CD4-positive, alpha-beta T cell treated with Interferon alpha-2 for 1 hour (primary cell): ENCODE results near the gene NR4A1.
"Not testable (repeated sequence)": the region's sequence is repeated elsewhere in the genome, so short reads cannot be mapped to it uniquely, and the experiment has no call there.

Source experiments
- DNase-seq, 2 donors: peaks; one replicate each; pipeline ENCODE4 v3.0.0-alpha.2; 2020 to 2022

NR4A1 gene

DNA sequence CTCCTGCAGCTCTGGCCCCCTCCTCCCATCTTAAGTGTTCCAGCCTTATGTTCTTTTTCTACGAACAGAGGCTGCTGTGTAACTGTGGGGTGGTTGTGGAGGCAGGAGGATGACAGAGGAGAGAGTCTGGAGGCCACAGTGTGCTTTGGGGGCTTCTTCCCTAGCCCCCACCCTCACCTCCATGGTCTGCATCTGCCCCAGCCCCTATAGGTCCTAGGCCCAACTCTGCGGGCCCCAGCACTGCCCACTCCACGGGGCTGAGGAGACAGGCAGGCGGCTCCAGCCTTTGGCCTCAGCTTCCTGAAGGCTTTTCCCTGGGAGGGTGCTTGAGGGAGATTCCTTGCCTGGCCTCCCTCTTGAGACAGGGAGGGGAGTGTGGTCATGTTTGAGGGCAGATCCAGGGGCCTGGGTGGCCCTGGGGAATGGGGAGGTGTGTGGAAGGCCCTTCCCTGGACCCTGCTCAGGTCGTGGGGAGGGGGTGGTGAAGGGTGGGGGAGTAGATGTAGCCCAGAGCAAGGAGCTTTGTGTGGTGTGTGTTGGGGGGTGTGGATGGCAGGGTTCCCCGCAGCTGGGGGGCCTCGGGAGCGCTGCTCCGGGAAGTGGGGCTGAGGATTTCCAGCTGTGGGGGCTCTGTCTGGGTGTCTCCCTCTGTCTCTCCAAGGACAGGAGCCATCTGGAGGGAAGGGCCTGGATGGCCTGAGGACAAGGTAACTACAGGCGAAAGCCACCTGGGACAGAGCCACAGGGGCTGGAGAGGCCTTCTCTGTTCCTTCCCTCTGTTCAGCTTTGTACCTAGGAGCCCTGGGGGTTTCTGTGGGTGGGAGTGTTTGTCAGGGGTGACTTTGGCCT, 29.4 kb downstream of the NR4A1 start:
- DNase-seq: no peak

DNA sequence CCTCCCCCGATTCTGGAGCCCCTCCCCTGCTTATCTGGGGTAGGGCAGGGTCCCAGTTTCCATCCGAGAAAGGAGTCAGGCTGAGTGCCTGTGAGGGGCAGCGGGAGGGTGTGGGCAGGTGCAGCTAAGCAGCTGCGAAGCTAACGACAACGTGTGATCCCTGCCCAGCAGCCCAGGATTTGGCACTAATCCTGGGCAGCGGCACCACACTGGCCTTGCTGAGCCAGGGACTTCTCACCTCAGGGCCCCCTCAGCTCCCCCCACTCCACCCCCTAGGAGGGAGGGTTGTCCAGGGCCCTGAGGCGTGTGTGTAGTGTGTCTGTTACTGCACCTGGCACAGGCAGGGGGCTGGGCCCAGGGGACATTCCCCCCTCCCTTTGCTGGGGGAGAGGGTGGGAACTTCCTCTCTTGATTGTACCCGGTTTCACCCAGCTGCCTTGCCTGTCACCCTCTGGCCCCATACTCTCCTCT, 30.1 kb downstream of the NR4A1 start:
- peak in 1 of 2 donors; percentile 71 for DNase-seq

DNA sequence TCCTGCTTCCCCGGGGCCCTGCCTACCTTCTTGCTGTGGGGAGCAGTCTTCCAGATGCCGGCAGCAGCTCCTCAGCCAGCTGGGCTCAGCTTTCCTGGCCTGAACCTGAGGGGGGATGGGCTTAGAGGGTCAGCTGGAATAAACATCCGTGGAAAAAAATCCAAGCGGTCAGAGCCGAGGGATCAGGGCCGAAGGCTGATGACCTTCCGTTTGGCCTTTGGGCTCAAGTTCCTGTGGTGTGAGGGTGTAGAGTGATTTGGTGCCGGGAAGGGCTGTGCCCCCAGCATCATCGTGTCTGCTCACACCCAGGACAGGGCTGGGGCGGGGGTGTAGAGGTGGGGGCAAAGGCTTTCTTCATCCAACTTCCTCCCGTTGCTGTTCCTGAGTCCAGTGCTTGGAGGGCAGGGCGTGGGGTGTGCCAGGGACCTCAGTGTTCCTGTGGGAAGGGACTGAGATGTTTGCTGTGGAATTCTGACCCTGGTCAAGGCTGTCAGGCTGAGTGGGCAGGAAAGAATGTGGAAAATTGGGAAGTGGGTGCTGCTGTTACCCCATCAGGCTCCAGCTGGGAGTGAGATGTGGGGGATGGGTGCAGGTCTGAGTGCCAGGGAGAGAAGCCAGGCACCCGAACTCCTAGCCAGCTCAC, 30.9 kb downstream of the NR4A1 start:
- no peak for DNase-seq

DNA sequence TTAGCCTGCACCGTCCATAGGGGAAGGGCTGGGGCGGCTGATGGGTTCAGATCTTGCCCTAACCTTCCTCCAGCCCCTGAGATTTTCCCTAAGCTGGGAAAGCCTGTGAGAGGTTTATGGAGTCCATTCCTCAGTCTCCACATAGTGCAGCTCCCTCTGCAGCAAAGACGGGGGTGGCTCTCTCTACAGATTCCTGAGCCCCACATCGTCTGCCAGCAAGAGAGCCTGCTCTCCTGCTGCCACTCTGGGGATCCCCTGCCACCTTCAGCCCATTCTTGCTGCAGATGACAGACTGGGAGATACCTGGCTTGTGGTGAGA, 31.4 kb downstream of the NR4A1 start:
- DNase-seq: no peak

DNA sequence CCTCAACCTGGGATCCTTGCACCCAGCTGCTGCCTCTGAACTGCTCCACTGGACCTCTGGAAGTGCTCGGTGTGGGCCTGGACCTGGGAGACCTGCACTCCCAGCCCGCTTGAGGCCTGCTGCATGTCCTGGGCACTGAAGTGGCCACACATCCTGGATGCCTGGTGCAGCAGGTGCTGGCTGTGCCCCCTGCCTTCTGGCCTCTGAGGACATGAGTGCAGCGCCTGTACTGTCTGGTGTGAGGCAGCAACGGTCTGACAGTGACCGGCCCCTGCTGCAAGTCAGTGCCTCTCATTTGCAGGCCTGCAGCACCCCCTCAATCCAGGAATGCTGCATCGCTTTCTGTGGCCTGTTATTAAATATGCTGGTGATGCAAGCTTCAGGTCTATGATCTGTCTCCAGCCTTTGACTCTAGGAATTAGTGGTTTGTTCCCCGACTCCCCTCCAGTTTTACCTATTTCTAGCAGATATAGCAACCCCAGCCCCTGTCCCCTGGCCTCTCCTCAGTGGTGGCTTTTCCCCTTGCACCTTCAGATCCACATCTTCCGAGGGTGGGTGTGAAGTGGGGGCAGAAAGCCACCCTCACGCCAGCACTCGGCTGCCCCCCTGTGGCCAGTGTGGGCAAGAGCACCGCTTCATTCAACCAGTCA, 31.9 kb downstream of the NR4A1 start:
- peak; percentile 64 to 75 for DNase-seq

DNA sequence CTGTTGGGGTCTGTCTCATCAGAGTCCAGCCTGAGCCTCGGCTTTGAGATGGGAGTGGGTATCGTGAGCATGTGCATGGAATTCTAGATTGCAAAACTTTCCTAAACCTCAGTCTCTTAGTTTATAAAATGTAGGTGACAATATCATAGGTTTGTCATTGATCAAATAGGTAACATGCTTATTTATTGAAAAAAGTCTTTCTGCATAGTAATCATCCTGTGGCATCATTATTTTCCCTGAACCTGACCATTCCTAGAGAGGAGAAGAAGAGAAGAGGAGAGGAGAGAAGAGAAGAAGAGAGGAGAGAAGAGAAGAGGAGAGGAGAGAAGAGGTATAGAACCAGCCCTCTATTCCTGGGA, 32.4 kb downstream of the NR4A1 start:
- DNase-seq: no peak

DNA sequence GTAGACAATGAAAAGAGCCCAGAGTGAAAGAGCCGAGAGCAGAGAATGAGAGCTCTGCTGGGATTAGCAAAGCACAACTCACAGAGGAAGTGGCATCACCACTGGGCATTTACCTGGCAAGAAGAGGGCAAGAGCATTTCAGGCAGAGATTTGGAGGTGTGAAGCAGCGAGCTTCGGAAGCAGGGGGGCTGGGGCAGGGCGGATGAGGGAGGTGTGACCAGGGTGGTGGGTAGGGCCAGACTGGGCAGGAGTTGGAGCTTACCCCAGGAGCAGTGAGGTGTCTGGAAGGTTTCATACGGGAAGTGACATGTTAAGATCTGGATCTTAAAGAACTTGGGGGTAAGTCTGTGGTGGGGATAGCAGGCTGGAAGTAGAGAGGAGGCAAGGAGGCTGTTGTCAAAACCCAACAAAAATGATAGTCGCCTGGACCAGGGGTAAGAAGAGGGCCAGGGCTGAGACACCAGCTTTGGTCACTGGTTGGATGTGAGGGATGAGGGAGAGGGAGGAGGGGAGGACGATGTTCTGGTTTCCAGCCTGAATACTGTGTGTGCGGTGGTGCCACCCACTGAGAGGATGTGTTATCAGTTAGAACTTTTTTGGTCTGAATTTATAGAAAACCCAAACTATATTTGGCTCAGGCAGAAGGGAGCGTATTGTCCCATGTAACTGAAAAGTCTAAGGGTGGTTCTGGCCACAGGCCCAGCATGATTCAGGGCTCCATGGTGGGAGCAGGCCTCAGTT, 33.4 kb downstream of the NR4A1 start:
- no peak for DNase-seq

DNA sequence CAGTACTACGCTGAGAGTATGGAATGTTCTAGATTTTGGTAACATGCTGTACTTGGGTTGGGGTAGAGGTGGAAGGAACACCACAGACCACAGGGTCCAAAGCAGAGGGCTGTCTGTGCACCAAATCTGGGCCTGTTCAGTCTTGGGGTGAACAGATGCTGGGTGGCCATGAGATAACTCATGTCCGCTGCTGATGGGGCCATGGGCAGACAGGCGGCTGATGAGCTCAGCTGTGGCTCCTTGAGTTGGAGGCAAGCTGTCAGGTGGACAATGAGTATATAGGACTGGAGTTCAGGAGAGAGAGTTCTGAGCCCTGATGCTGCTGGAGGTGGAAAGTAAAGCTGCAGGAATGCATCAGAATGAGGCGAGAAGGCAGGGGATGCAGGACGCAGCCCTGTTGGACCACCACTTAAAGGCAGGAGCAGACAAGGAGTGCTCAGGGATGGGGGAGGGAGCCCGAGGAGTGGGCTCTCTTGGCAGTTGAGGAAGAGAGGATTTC, 34.5 kb downstream of the NR4A1 start:
- DNase-seq: no peak

DNA sequence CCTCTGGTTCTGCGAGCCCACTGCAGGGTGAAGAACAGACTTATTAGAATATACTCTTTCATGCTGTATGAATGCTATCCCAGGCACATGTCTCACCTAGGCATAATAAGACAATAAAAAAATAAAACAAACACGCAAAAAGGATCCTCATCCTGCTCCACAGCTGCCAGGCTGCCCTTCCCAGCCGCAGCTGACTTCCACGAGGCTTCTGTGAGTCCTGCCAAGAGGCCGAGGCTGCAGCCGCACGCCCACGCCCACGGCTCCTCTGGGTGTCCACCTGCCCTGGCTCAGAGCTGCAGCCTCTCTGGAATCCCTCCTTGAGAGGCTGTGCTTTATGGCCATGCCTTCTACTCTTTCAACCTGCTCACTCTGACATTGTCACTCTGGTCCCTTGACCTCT, 35.1 kb downstream of the NR4A1 start:
- DNase-seq: no peak

DNA sequence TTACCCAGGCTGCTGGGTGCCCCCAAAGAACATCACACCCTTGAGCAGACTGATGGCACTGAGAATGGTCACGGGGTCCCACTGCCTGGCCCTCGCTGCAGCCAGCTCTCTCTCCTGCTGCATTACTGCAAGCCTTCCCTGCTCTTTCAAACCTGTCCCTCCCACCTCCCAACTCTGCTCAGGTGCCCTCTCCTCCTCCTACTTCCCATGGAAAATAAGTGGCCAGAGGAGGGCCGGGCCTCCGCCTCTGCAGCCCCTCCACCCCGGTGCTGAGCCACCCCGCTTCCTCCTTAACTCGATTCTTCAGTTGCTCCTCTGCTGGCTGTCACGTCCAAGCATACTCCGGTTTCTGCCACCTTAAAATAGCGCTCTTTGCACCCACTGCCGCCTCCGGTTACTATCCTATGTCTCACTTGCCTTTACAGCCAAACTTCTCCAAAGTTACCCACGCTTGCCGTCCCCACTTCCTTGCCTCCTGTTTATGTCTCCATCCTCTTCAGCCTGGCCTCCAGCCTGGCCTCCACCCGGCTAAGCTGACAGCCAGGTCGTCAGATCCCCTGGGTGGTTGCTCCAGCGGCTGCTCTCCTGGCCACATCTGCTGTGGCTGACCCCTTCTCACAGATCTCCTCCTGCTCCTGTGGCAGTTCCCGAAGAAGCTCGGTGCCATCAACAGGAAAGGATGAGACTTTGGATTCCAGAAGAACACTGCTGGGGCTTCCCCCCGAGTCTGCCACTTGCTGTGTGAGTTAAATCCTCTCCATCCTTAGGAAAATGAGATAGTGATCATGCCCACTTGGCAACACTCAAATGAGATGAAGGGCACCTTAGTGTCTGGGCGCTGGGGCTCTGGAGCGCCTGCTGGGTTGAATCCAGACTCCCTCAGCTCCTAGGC, 35.9 kb downstream of the NR4A1 start:
- DNase-seq: no peak

DNA sequence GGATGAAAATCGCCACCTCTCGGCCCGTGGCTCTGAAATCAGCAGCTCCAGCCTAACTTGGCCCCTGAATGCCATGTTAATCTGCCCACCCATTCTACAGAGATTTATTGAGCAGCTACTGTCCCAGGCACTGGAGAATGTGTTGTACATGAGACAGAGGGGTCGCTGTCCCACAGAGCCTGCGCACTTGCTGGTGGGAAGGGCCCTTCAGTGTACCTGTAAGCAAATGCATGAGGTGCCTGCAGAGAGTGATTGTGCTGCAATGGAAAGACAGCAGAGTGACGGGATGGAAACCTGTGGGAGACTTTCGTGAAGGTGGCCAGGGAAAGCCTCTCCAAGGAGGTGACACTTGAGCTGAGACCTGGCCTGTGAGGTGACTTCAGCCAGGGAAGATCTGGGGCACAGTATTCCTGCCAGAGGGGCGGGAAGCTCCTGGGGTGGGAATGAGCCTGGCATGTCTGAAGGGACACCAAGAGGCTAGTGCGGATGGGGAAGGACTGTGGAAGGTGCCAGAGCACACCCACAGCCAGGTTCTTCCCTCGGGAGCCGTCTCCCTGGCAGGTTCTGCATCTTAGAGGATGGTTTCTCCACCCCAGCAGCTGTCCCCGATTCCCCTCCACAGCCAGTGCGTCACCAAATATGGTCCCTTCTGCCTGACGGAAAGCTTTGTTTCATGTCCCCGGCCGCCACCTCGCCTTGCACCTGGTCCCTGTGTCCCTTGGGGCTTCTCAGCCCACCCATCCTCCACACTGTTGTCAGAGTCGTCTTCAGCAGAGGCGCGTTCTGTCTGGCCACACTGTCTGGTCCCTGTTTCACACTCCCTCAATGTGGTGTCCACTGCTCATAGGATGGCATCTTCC, 36.9 kb downstream of the NR4A1 start:
- peak in 1 of 2 donors; percentile 32 for DNase-seq

DNA sequence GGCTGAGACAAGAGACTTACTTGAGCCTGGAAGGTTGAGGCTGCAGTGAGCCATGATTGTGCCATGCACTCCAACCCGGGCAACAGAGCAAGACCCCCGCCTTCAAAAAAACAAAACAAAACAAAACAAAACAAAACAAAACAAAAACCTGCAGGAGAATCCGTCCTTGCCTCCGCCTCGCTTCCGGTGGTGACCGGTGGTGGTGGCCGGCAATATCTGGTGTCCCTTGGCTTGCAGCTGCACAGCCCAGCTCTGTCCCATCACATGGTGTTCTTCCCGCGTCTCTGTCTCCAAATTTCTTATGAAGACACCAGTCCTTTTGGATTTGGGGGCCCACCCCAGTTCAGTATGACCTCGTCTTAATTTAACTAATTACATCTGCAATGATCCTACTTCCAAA, 38.2 kb downstream of the NR4A1 start:
- no peak for DNase-seq

DNA sequence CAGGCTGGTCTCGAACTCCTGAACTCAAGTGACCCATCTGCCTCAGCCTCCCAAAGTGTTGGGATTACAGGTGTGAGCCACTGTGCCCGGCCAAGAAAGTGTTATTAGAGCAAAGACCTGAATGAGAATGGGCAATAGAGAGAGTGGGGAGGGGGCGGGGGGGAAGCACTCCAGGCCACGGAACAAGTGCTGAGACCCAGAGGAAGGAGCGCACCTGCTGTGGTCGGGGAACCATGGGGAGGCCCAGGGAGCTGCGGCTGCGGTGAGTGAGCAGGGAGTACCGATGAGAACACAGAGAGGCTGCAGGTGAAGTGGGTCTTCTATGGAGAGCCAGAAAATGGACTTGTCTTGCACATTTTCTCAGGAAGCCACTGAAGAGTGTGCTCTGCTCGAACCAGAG, 39.0 kb downstream of the NR4A1 start:
- DNase-seq: no peak

DNA sequence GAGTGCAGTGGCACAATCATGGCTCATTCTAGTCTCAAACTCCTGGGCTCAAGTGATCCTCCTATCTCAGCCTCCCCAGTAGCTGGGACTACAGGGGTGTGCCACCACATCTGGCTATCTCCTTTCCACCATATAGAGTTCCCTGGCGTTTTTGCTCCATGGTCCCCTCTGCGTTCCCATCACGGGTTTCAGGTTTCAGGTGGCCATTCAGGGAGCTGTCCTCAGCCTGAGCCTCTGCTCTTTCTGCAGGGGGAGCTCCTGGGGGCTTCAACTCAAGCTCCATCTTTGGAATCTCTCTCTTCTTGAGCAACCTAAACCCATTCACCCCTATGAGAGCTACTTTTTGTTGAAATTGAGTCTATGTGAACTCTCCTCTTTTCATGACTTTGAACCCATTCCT, 39.8 kb downstream of the NR4A1 start:
- no peak for DNase-seq

DNA sequence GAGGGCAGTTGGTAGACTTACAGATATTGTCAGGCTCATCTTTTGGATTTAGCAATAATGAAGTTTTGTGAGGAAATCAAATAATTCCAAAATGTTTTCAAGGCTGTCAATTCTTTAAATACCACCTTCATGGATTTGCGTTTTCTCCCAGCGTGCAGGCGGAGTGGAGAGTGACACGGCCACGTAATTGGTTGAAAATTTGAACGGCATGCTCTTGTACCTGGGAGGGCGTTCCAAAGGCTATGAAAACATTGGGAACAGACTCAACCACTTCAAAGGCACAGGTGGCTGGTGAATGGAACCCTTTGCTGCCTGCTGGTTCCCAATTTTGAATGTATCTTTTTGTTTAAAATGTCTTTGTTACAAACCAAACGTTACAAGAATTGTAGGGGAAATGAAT, 40.6 kb downstream of the NR4A1 start:
- no peak for DNase-seq

DNA sequence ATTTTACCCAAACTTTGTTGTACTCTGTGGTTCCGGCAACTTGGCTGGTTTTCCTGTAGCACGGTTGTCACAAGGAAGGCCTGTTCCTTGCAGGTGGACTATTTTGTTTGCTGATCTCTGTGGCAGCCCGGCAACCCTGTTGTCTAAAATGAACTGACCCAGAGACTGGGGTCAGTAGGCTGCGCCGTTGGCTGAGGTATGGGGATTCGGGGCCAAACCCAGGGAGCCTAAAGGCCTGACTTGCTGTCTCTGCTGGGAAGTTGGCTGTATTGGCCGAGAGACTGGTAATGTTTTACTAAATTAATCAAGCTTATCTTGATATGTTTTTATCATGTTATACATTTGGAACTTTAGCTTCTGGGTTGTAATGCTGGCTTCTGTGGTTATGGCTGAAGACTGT, 42.1 kb downstream of the NR4A1 start:
- DNase-seq: no peak

DNA sequence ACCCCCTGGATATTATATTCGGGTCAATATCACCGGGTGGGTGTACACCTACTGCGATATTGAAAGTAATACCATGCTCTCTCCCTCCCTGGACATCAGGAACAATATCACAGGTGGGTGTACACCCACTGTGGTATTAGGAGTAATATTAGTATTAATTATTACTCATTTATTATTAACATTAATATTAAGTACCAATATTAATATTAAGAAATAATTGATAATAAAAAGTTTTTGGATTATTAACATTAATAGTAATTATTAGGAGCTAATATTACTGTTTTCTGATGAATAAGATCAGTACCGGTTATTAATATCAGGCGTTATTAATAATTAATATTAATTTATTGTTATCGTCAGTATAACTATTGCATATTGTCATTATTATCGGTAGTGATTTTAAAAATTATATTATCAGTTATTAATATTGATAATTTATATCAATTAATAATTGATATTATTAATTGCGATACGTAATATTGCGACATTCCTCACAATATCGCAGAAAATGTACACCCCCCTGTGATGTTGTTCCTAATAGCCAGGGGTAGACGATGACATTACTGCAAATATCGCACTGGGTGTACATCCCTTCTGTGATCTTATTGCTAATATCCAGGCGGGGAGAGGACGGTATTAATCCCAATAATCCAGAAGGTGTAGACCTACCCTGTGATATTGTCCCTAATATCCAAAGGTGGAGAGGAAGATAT, 45.2 kb downstream of the NR4A1 start:
- DNase-seq: no peak

DNA sequence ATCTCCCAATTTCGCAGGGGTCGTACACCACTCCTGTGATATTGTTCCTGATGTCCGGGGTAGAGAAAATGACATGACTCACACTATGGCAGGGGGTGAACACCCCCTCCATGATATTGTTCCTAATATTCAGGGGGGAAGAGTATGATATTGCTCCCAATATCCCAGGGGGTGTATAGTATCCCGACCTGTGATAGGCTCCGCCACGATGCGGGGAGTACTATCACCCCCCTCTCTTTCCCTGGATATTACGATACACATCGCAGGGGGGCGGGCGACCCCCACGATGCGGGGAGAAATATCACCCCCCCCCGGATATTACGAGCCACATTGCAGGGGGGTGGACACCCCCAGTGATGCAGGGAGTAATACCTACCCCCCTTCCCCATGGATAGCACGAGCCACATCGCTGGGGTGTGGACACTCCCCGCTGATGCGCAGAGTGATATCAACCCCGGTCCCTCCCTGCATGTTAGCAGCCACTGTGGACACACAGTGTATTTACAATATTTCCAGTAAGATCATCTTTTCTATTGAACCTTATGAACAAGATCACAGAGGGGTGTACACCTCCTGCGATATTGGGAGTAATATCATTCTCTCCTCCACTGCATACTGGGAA, 45.9 kb downstream of the NR4A1 start:
- DNase-seq: no peak

DNA sequence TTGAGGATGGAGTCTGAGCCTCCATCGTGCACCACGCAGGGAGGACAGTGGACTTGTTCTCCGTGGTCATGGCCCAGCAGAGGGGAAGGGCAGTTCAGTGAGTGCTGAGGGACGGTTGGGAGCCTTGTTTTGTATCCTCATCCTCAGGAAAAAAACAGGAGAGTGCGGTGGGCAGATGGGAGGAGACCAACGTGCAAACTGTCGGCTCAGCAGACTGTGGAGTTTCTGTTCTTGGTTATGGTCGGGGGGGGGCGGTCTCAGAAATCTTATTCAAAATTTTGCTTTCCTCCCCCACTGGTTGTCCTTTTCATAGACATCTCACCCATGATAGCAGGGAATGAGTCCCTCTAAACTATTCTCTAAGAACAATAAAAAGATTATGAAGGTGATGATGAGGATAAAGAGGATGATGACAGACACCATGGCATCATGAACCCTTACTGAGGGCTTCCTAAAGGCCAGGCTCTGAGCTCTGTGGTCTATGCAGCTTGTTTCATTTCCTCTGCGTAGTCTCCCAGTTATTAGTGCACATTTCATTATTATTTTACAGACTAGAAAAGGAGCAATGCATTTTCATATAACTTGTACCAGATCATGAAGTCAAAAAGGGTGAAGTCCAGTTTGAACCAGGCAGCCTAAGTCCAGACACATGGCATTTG, 53.3 kb downstream of the NR4A1 start:
- not testable (repeated sequence) for DNase-seq
